ENCODE results near the gene PITPNC1.

PITPNC1 gene

GRCh38 chr17:67582673-67583081 lies 205.6 kb downstream of the PITPNC1 start:
- TF ChIP-seq CTCF (conservative IDR thresholded peaks at IDR 0.05; ENCODE audit: low read depth, low read length) = no peak
- H3K27me3 ChIP-seq (ENCODE audit: insufficient read depth, low read depth) = no peaks in the 10 kb centered on the region
- no peak overlapping the region for H2AFZ ChIP-seq (ENCODE audit: low read depth)
- H3K4me3 ChIP-seq (IDR thresholded peaks at IDR 0.05; ENCODE audit: insufficient read depth, low read depth, low read length) = no peak overlapping the region
- no peak overlapping the region for H3K4me2 ChIP-seq
- 0 out of 2 replicates have a peak, but pooled peaks cover 3% of the 10 kb centered on the region for H3K36me3 ChIP-seq (ENCODE audit: insufficient read depth)
- no peaks in the 10 kb centered on the region for H3K4me1 ChIP-seq (ENCODE audit: low read depth, poor library complexity, severe bottlenecking)
- H3K27ac ChIP-seq = no peak overlapping the region
- no peaks in the 10 kb centered on the region for H4K20me1 ChIP-seq (ENCODE audit: insufficient read depth)
- H3K79me2 ChIP-seq (ENCODE audit: insufficient read depth, low read depth) = no peaks in the 10 kb centered on the region
- H3K9ac ChIP-seq = no peak overlapping the region

GRCh38 chr17:67585077-67585602 lies 208.1 kb downstream of the PITPNC1 start:
- Histone ChIP-seq H3K9ac (no peak overlapping the region), H3K79me2 (ENCODE audit: insufficient read depth, low read depth) (no peaks in the 10 kb centered on the region), H3K27ac (no peak overlapping the region), H3K4me1 (ENCODE audit: low read depth, poor library complexity, severe bottlenecking) (no peaks in the 10 kb centered on the region), H3K36me3 (ENCODE audit: insufficient read depth) (no peaks in the 10 kb centered on the region), H3K27me3 (ENCODE audit: insufficient read depth, low read depth) (no peaks in the 10 kb centered on the region), H4K20me1 (ENCODE audit: insufficient read depth) (no peaks in the 10 kb centered on the region), H2AFZ (ENCODE audit: low read depth) (no peak overlapping the region), H3K4me2 (no peak overlapping the region), H3K4me3 (IDR thresholded peaks at IDR 0.05; ENCODE audit: insufficient read depth, low read depth, low read length) (no peak overlapping the region)
- no peak for TF ChIP-seq CTCF (conservative IDR thresholded peaks at IDR 0.05; ENCODE audit: low read depth, low read length)

DNA sequence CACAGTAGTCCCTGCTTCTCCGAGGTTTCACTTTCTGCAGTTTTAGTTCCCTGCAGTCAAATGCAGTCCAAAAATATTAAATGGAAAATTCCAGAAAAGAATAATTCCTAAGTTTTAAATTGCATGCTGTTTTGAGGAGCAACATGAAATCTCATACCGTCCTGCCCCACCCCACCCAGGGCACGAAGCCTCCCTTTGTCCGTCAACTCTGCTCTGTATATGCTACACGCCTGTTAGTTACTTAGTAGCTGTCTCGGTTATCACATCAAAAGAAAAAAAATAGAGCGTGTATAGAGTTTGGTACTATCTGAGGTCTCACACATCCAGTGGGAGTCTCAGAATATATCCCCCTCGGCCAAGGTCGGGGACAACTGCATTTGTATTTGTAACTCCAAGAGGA lies 211.2 kb downstream of the PITPNC1 start:
- Histone ChIP-seq H3K36me3 (ENCODE audit: insufficient read depth) (no peaks in the 10 kb centered on the region), H3K27me3 (ENCODE audit: insufficient read depth, low read depth) (no peaks in the 10 kb centered on the region), H3K4me2 (no peak overlapping the region), H3K9ac (no peak overlapping the region), H3K79me2 (ENCODE audit: insufficient read depth, low read depth) (no peaks in the 10 kb centered on the region), H3K4me3 (IDR thresholded peaks at IDR 0.05; ENCODE audit: insufficient read depth, low read depth, low read length) (no peak overlapping the region), H4K20me1 (ENCODE audit: insufficient read depth) (no peaks in the 10 kb centered on the region), H3K4me1 (ENCODE audit: low read depth, poor library complexity, severe bottlenecking) (no peaks in the 10 kb centered on the region), H3K27ac (no peak overlapping the region), H2AFZ (ENCODE audit: low read depth) (no peak overlapping the region)
- TF ChIP-seq CTCF (conservative IDR thresholded peaks at IDR 0.05; ENCODE audit: low read depth, low read length) = no peak

- H3K4me1 ChIP-seq (ENCODE audit: low read depth, poor library complexity, severe bottlenecking) = no peaks in the 10 kb centered on the region
- no peak overlapping the region for H3K27ac ChIP-seq
- H3K27me3 ChIP-seq (ENCODE audit: insufficient read depth, low read depth) = no peaks in the 10 kb centered on the region
- H3K4me2 ChIP-seq = no peak overlapping the region
- no peaks in the 10 kb centered on the region for H4K20me1 ChIP-seq (ENCODE audit: insufficient read depth)
- no peak overlapping the region for H3K9ac ChIP-seq
- no peaks in the 10 kb centered on the region for H3K36me3 ChIP-seq (ENCODE audit: insufficient read depth)
- H3K79me2 ChIP-seq (ENCODE audit: insufficient read depth, low read depth) = no peaks in the 10 kb centered on the region
- no peak for TF ChIP-seq CTCF (conservative IDR thresholded peaks at IDR 0.05; ENCODE audit: low read depth, low read length)
- H3K4me3 ChIP-seq (IDR thresholded peaks at IDR 0.05; ENCODE audit: insufficient read depth, low read depth, low read length) = no peak overlapping the region
- no peak overlapping the region for H2AFZ ChIP-seq (ENCODE audit: low read depth)
Observed at GRCh38 chr17:67594115-67594880, 217.2 kb downstream of the PITPNC1 start.
